ENCODE data around the gene RASAL2.
A peak's percentile ranks its signal among the peaks of the same experiment; 100 is the strongest.
"Not testable (repeated sequence)": the region's sequence is repeated elsewhere in the genome, so short reads cannot be mapped to it uniquely, and the experiment has no call there.

RASAL2 gene

GRCh38 chr1:178165196-178165595, 71.3 kb downstream of the RASAL2 start:
- DNase-seq (ENCODE audit: low read depth) = no peak

- DNase-seq (ENCODE audit: low read depth) = no peak
These were observed 72.6 kb downstream of the RASAL2 start for GRCh38 chr1:178166429-178167024.

GRCh38 chr1:178168536-178168935, 74.6 kb downstream of the RASAL2 start:
- DNase-seq (ENCODE audit: low read depth) = no peak

- no peak for DNase-seq (ENCODE audit: low read depth)
These were observed 75.7 kb downstream of the RASAL2 start for GRCh38 chr1:178169649-178170048.

GRCh38 chr1:178172939-178173338, 79.0 kb downstream of the RASAL2 start:
- no peak for DNase-seq (ENCODE audit: low read depth)

GRCh38 chr1:178174539-178174938, 80.6 kb downstream of the RASAL2 start:
- DNase-seq (ENCODE audit: low read depth) = no peak

- DNase-seq (ENCODE audit: low read depth) = no peak
These were observed 86.5 kb downstream of the RASAL2 start for GRCh38 chr1:178180405-178180804.

- no peak for DNase-seq (ENCODE audit: low read depth)
These were observed 89.9 kb downstream of the RASAL2 start for GRCh38 chr1:178183796-178184195.

GRCh38 chr1:178188306-178188705, 94.4 kb downstream of the RASAL2 start:
- DNase-seq (ENCODE audit: low read depth) = no peak

GRCh38 chr1:178189814-178190213, 95.9 kb downstream of the RASAL2 start:
- DNase-seq (ENCODE audit: low read depth) = peak; percentile 7

- DNase-seq (ENCODE audit: low read depth) = no peak
These were observed 97.0 kb downstream of the RASAL2 start for GRCh38 chr1:178190881-178191280.

GRCh38 chr1:178192686-178193085, 98.8 kb downstream of the RASAL2 start:
- DNase-seq (ENCODE audit: low read depth) = peak; percentile 27

- DNase-seq (ENCODE audit: low read depth) = no peak
These were observed 102.7 kb downstream of the RASAL2 start for GRCh38 chr1:178196631-178197030.

- not testable (repeated sequence) for DNase-seq (ENCODE audit: low read depth)
These were observed 108.2 kb downstream of the RASAL2 start for GRCh38 chr1:178202095-178202494.

GRCh38 chr1:178202546-178202945, 108.6 kb downstream of the RASAL2 start:
- not testable (repeated sequence) for DNase-seq (ENCODE audit: low read depth)

GRCh38 chr1:178208269-178208856, 114.5 kb downstream of the RASAL2 start:
- DNase-seq (ENCODE audit: low read depth) = not testable (repeated sequence)

- DNase-seq (ENCODE audit: low read depth) = no peak
These were observed 116.0 kb downstream of the RASAL2 start for GRCh38 chr1:178209935-178210334.

- DNase-seq (ENCODE audit: low read depth) = no peak
These were observed 124.6 kb downstream of the RASAL2 start for GRCh38 chr1:178218550-178218949.

- DNase-seq (ENCODE audit: low read depth) = no peak
These were observed 126.2 kb downstream of the RASAL2 start for GRCh38 chr1:178220094-178220493.

GRCh38 chr1:178223289-178223688, 129.4 kb downstream of the RASAL2 start:
- DNase-seq (ENCODE audit: low read depth) = no peak

GRCh38 chr1:178224358-178224757, 130.5 kb downstream of the RASAL2 start:
- DNase-seq (ENCODE audit: low read depth) = no peak

GRCh38 chr1:178230881-178231409, 137.0 kb downstream of the RASAL2 start:
- DNase-seq (ENCODE audit: low read depth) = no peak

GRCh38 chr1:178232108-178232507, 138.2 kb downstream of the RASAL2 start:
- no peak for DNase-seq (ENCODE audit: low read depth)

GRCh38 chr1:178232949-178233348, 139.0 kb downstream of the RASAL2 start:
- peak; percentile 35 for DNase-seq (ENCODE audit: low read depth)

All from GM04504 (cell line).